ENCODE measurements around the gene ZNF692. TPM values are rescaled to one million over a fixed set of nuclear protein-coding genes. Genes with fewer than 3 reads are reported as not detected.

The ZNF692 gene
- total RNA-seq, 1 donor from 2014 or later = 26.8 TPM

DNA sequence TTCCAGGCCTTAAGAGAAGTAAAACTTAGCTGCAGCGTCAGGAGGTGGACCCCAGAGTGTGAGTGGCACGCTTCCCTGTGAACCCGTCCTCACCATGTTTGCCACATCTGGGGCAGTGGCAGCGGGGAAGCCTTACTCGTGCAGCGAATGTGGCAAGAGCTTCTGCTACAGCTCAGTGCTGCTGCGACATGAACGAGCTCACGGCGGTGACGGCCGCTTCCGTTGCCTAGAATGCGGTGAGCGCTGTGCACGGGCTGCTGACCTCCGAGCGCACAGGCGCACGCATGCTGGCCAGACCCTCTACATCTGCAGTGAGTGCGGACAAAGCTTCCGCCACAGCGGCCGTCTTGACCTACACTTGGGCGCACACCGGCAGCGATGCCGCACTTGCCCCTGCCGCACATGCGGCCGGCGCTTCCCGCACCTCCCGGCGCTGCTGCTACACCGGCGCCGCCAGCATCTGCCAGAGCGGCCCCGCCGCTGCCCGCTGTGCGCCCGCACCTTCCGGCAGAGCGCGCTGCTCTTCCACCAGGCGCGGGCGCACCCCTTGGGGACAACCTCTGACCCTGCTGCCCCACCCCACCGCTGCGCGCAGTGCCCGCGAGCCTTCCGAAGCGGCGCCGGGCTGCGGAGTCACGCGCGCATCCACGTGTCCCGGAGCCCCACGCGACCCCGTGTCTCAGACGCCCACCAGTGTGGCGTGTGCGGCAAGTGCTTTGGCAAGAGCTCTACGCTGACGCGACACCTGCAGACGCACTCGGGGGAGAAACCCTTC, 11.5 kb downstream of the ZNF692 start:
- Mint-ChIP-seq H3K4me3 (ENCODE audit: unreplicated experiment) (no peak overlapping the region), H3K9me3 (ENCODE audit: unreplicated experiment) (no peaks in the 10 kb centered on the region), H3K27ac (ENCODE audit: unreplicated experiment) (no peak overlapping the region), H3K4me1 (ENCODE audit: unreplicated experiment) (no peaks in the 10 kb centered on the region), H3K36me3 (ENCODE audit: low read depth, unreplicated experiment) (peaks cover 24% of the 10 kb centered on the region), H3K27me3 (ENCODE audit: unreplicated experiment) (peaks cover 6% of the 10 kb centered on the region)
- TF ChIP-seq CTCF (IDR thresholded peaks at IDR 0.05; ENCODE audit: unreplicated experiment) = no peak
- no peak for DNase-seq (ENCODE audit: low spot score)

DNA sequence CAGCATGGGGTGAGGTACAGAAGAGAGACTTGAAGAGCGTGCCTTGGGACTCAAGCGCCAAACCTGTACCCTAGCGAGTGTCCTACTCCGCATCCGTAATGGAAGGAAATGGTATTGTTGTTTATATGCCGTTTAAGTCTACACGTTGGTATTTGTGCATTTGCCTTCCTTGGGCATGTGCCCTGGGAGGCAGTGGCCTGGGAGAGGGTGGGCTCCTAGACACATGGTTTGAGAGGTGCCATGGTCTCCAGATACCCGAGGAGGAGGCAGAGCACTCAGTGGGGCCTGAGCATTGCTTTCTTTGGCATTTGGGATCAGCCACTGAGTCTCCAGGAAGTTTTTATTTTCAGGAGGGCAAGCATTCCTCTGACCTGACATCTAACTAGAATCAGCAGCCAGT, 14.4 kb downstream of the ZNF692 start:
- peaks cover 20% of the 10 kb centered on the region for H3K36me3 Mint-ChIP-seq (ENCODE audit: low read depth, unreplicated experiment)
- no peak for TF ChIP-seq CTCF (IDR thresholded peaks at IDR 0.05; ENCODE audit: unreplicated experiment)
- H3K9me3 Mint-ChIP-seq (ENCODE audit: unreplicated experiment) = no peaks in the 10 kb centered on the region
- peaks cover 10% of the 10 kb centered on the region for H3K4me1 Mint-ChIP-seq (ENCODE audit: unreplicated experiment)
- peaks cover 9% of the 10 kb centered on the region for H3K27me3 Mint-ChIP-seq (ENCODE audit: unreplicated experiment)
- no peak overlapping the region for H3K4me3 Mint-ChIP-seq (ENCODE audit: unreplicated experiment)
- DNase-seq (ENCODE audit: low spot score) = no peak
- no peak overlapping the region for H3K27ac Mint-ChIP-seq (ENCODE audit: unreplicated experiment)

DNA sequence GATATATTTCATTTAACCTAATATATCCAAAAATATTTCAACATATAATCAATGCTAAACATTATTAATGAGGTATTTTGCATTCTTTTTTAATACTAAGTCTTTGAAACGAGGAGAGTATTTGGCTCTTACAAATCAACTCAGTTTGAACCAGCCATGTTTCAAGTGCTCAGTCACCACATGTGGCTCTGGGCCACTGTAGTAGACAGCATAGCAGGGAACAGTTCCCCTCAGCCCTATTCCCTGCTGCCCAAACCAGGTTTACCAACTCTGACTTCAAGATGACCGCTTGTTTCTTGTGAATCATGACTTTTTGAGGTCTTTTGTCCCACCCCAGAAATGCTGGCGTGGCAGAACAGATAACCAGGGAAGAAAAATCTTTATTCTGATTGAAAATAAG, 15.2 kb downstream of the ZNF692 start:
- peaks cover 13% of the 10 kb centered on the region for H3K36me3 Mint-ChIP-seq (ENCODE audit: low read depth, unreplicated experiment)
- H3K4me3 Mint-ChIP-seq (ENCODE audit: unreplicated experiment) = no peak overlapping the region
- no peak overlapping the region for H3K27ac Mint-ChIP-seq (ENCODE audit: unreplicated experiment)
- H3K4me1 Mint-ChIP-seq (ENCODE audit: unreplicated experiment) = peaks cover 10% of the 10 kb centered on the region
- peaks cover 7% of the 10 kb centered on the region for H3K27me3 Mint-ChIP-seq (ENCODE audit: unreplicated experiment)
- DNase-seq (ENCODE audit: low spot score) = no peak
- no peak for TF ChIP-seq CTCF (IDR thresholded peaks at IDR 0.05; ENCODE audit: unreplicated experiment)
- H3K9me3 Mint-ChIP-seq (ENCODE audit: unreplicated experiment) = no peaks in the 10 kb centered on the region

- H3K9me3 Mint-ChIP-seq (ENCODE audit: unreplicated experiment) = no peaks in the 10 kb centered on the region
- H3K4me1 Mint-ChIP-seq (ENCODE audit: unreplicated experiment) = peaks cover 10% of the 10 kb centered on the region
- no peak for TF ChIP-seq CTCF (IDR thresholded peaks at IDR 0.05; ENCODE audit: unreplicated experiment)
- H3K4me3 Mint-ChIP-seq (ENCODE audit: unreplicated experiment) = no peak overlapping the region
- H3K27me3 Mint-ChIP-seq (ENCODE audit: unreplicated experiment) = peaks cover 4% of the 10 kb centered on the region
- peaks cover 9% of the 10 kb centered on the region for H3K36me3 Mint-ChIP-seq (ENCODE audit: low read depth, unreplicated experiment)
- DNase-seq (ENCODE audit: low spot score) = no peak
- no peak overlapping the region for H3K27ac Mint-ChIP-seq (ENCODE audit: unreplicated experiment)
Measured at GRCh38 chr1:248842781-248843331, 16.0 kb downstream of the ZNF692 start.

- peak; percentile 46 for DNase-seq (ENCODE audit: low spot score)
- Mint-ChIP-seq H3K27me3 (ENCODE audit: unreplicated experiment) (peaks cover 8% of the 10 kb centered on the region), H3K4me1 (ENCODE audit: unreplicated experiment) (peaks cover 10% of the 10 kb centered on the region), H3K9me3 (ENCODE audit: unreplicated experiment) (no peaks in the 10 kb centered on the region), H3K4me3 (ENCODE audit: unreplicated experiment) (no peak overlapping the region), H3K36me3 (ENCODE audit: low read depth, unreplicated experiment) (peaks cover 6% of the 10 kb centered on the region), H3K27ac (ENCODE audit: unreplicated experiment) (no peak overlapping the region)
- peak; percentile 30 for TF ChIP-seq CTCF (IDR thresholded peaks at IDR 0.05; ENCODE audit: unreplicated experiment)
Measured at GRCh38 chr1:248841702-248842395, 17.0 kb downstream of the ZNF692 start.

All from endothelial cell (in vitro differentiated cells).